Breast epithelium (tissue), 3 donors: ENCODE results near the gene CRYZL1.

Experiments
- CTCF ChIP-seq, 3 donors: fragments of 450-650 bp; IDR thresholded peaks; one replicate each; pipeline ENCODE4 v1.5.1; 2016 to 2017; ENCODE audit warnings: antibody characterized with exemption in 3 of 3, mild to moderate bottlenecking in 3 of 3, moderate library complexity in 3 of 3
- POLR2A ChIP-seq: fragments of 450-650 bp; IDR thresholded peaks from one replicate; pipeline ENCODE4 v1.6.1; 2016; ENCODE audit warnings: antibody characterized with exemption, mild to moderate bottlenecking, moderate library complexity

GRCh38 chr21:33541756-33542639 is 99.5 kb downstream of the CRYZL1 start, which contains the start of gene GART:
- TF ChIP-seq CTCF (IDR thresholded peaks at IDR 0.05) (peak in 1 of 3 donors; percentile 6), POLR2A (peak; percentile 81)
